ENCODE measurements around the gene ACSF3. TPM values are rescaled to one million over a fixed set of nuclear protein-coding genes. Genes with fewer than 3 reads are reported as not detected.
"Not testable (repeated sequence)": the region's sequence is repeated elsewhere in the genome, so short reads cannot be mapped to it uniquely, and the experiment has no call there.

ACSF3 gene
- total RNA-seq, 1 donor from 2014 or later, result 14.5 TPM

- H3K4me3 ChIP-seq, result no peak overlapping the region
- no peak for TF ChIP-seq EZH2phosphoT487 (IDR thresholded peaks at IDR 0.05)
- no peak for TF ChIP-seq EZH2 (IDR thresholded peaks at IDR 0.05)
- TF ChIP-seq CTCF (IDR thresholded peaks at IDR 0.05), result no peak
- H3K79me2 ChIP-seq (ENCODE audit: low read depth), result no peaks in the 10 kb centered on the region
- no peaks in the 10 kb centered on the region for H4K20me1 ChIP-seq (ENCODE audit: low read depth)
- Mint-ChIP-seq H3K4me1 (peaks cover 21% of the 10 kb centered on the region), H3K27ac (no peak overlapping the region), H3K27me3 (ENCODE audit: insufficient read depth, low read depth) (peaks cover 2% of the 10 kb centered on the region), H3K4me3 (no peak overlapping the region), H3K9me3 (no peaks in the 10 kb centered on the region), H3K36me3 (no peaks in the 10 kb centered on the region)
- no peak overlapping the region for H3K4me2 ChIP-seq
- no peaks in the 10 kb centered on the region for H3K36me3 ChIP-seq
- H3K9ac ChIP-seq, result no peak overlapping the region
- no peak for DNase-seq (ENCODE audit: low spot score)
- H2AFZ ChIP-seq (replicated peaks), result no peak overlapping the region
- peaks cover 22% of the 10 kb centered on the region for H3K4me1 ChIP-seq
- no peak overlapping the region for H3K27ac ChIP-seq
- H3F3A ChIP-seq (ENCODE audit: low read depth), result peaks cover 3% of the 10 kb centered on the region
- no peaks in the 10 kb centered on the region for H3K9me3 ChIP-seq (ENCODE audit: low read depth)
- H3K27me3 ChIP-seq, result no peaks in the 10 kb centered on the region
These were observed 28.2 kb upstream of the ACSF3 start for GRCh38 chr16:89065458-89065822.

- Histone ChIP-seq H4K20me1 (ENCODE audit: low read depth) (no peaks in the 10 kb centered on the region), H3K9me3 (ENCODE audit: low read depth) (no peaks in the 10 kb centered on the region), H2AFZ (replicated peaks) (no peak overlapping the region), H3K36me3 (no peaks in the 10 kb centered on the region), H3K79me2 (ENCODE audit: low read depth) (no peaks in the 10 kb centered on the region), H3K27me3 (no peaks in the 10 kb centered on the region), H3K4me2 (peak overlapping the region; percentile 27), H3K27ac (no peak overlapping the region), H3K9ac (no peak overlapping the region), H3K4me3 (no peak overlapping the region), H3K4me1 (peaks cover 24% of the 10 kb centered on the region), H3F3A (ENCODE audit: low read depth) (peaks cover 9% of the 10 kb centered on the region)
- Mint-ChIP-seq H3K36me3 (no peaks in the 10 kb centered on the region), H3K27me3 (ENCODE audit: insufficient read depth, low read depth) (peaks cover 2% of the 10 kb centered on the region), H3K27ac (no peak overlapping the region), H3K4me1 (peaks cover 20% of the 10 kb centered on the region), H3K9me3 (no peaks in the 10 kb centered on the region), H3K4me3 (no peak overlapping the region)
- TF ChIP-seq EZH2phosphoT487 (IDR thresholded peaks at IDR 0.05), result no peak
- no peak for TF ChIP-seq EZH2 (IDR thresholded peaks at IDR 0.05)
- no peak for TF ChIP-seq CTCF (IDR thresholded peaks at IDR 0.05)
- no peak for DNase-seq (ENCODE audit: low spot score)
These were observed 26.9 kb upstream of the ACSF3 start for GRCh38 chr16:89066721-89067120.

- H3K27me3 ChIP-seq, result no peaks in the 10 kb centered on the region
- no peak for DNase-seq (ENCODE audit: low spot score)
- no peaks in the 10 kb centered on the region for H3K9me3 ChIP-seq (ENCODE audit: low read depth)
These were observed 25.8 kb upstream of the ACSF3 start for GRCh38 chr16:89067677-89068443.

GRCh38 chr16:89068814-89069616 lies 24.6 kb upstream of the ACSF3 start:
- H3K9me3 ChIP-seq (ENCODE audit: low read depth); H3K36me3 Mint-ChIP-seq; H3K36me3 ChIP-seq; DNase-seq (ENCODE audit: low spot score); H3K4me2 ChIP-seq; H3K9ac ChIP-seq; H3K79me2 ChIP-seq (ENCODE audit: low read depth); H3K27ac ChIP-seq; H3K27me3 ChIP-seq; H3K27me3 Mint-ChIP-seq (ENCODE audit: insufficient read depth, low read depth); H3K9me3 Mint-ChIP-seq; H2AFZ ChIP-seq (replicated peaks); H3K27ac Mint-ChIP-seq; H4K20me1 ChIP-seq (ENCODE audit: low read depth); H3K4me3 ChIP-seq; H3K4me3 Mint-ChIP-seq: not testable (repeated sequence)
- peaks cover 26% of the 10 kb centered on the region for H3K4me1 ChIP-seq
- peaks cover 17% of the 10 kb centered on the region for H3K4me1 Mint-ChIP-seq
- H3F3A ChIP-seq (ENCODE audit: low read depth), result peaks cover 20% of the 10 kb centered on the region

More at GRCh38 chr16:89067677-89068443, 25.8 kb upstream of the ACSF3 start:
- H3F3A ChIP-seq (ENCODE audit: low read depth), result peaks cover 13% of the 10 kb centered on the region
- Mint-ChIP-seq H3K9me3 (no peaks in the 10 kb centered on the region), H3K36me3 (no peaks in the 10 kb centered on the region), H3K27ac (no peak overlapping the region), H3K4me1 (peaks cover 19% of the 10 kb centered on the region), H3K4me3 (no peak overlapping the region), H3K27me3 (ENCODE audit: insufficient read depth, low read depth) (peaks cover 2% of the 10 kb centered on the region)
- no peak overlapping the region for H3K4me2 ChIP-seq
- H3K4me3 ChIP-seq, result no peak overlapping the region
- no peaks in the 10 kb centered on the region for H3K36me3 ChIP-seq
- no peaks in the 10 kb centered on the region for H3K79me2 ChIP-seq (ENCODE audit: low read depth)
- no peak overlapping the region for H3K27ac ChIP-seq
- TF ChIP-seq EZH2phosphoT487 (IDR thresholded peaks at IDR 0.05) (no peak), EZH2 (IDR thresholded peaks at IDR 0.05) (no peak), CTCF (IDR thresholded peaks at IDR 0.05) (no peak)
- H2AFZ ChIP-seq (replicated peaks), result no peak overlapping the region
- peaks cover 26% of the 10 kb centered on the region for H3K4me1 ChIP-seq
- H4K20me1 ChIP-seq (ENCODE audit: low read depth), result no peaks in the 10 kb centered on the region
- no peak overlapping the region for H3K9ac ChIP-seq

All from neural progenitor cell (in vitro differentiated cells).